HTR-8/SVneo (cell line): ENCODE measurements around the gene SLC17A7.

Source experiments
- DNase-seq: peaks from one replicate; pipeline ENCODE4 v3.0.0; 2011; ENCODE audit warnings: low spot score, mixed read lengths; ENCODE audit not compliant: insufficient read length
- FAIRE-seq: peaks from 2 replicates; lab custom pipeline; 2011; peaks lifted over from hg19 to GRCh38; lab: Jason Lieb, UNC

The SLC17A7 gene

GRCh38 chr19:49430678-49431329 lies 10.5 kb downstream of the SLC17A7 start:
- no peak for FAIRE-seq
- no peak for DNase-seq

- no peak for FAIRE-seq
- DNase-seq, result no peak
These were observed 11.1 kb downstream of the SLC17A7 start for GRCh38 chr19:49430172-49430677.

GRCh38 chr19:49428547-49429451 lies 12.5 kb downstream of the SLC17A7 start:
- FAIRE-seq (no peak), DNase-seq (no peak)

- DNase-seq (no peak), FAIRE-seq (no peak)
These were observed 13.3 kb downstream of the SLC17A7 start for GRCh38 chr19:49427855-49428546.

- DNase-seq, result no peak
- no peak for FAIRE-seq
These were observed 14.0 kb downstream of the SLC17A7 start for GRCh38 chr19:49427339-49427738.

- no peak for DNase-seq
- FAIRE-seq, result no peak
These were observed 15.3 kb downstream of the SLC17A7 start for GRCh38 chr19:49425922-49426592.

- DNase-seq (no peak), FAIRE-seq (no peak)
These were observed 16.1 kb downstream of the SLC17A7 start, which contains the start of gene GFY for GRCh38 chr19:49425178-49425577. TSS of gene GFY (plus strand) at chr19:49425388. CDS start at chr19:49426431, 1,043 bp downstream.

GRCh38 chr19:49423985-49424303 lies 17.4 kb downstream of the SLC17A7 start:
- FAIRE-seq (peak; percentile 16), DNase-seq (no peak)

- FAIRE-seq, result no peak
- DNase-seq, result no peak
These were observed 18.0 kb downstream of the SLC17A7 start, which contains the start of gene PTH2 for GRCh38 chr19:49423071-49423984. TSS of gene PTH2 (minus strand) at chr19:49423441. CDS start at chr19:49423339, 102 bp downstream.

- FAIRE-seq (no peak), DNase-seq (no peak)
These were observed 18.8 kb downstream of the SLC17A7 start for GRCh38 chr19:49422407-49423070.

- FAIRE-seq (no peak), DNase-seq (no peak)
These were observed 19.5 kb downstream of the SLC17A7 start for GRCh38 chr19:49421878-49422202.

- no peak for FAIRE-seq
- no peak for DNase-seq
These were observed 20.1 kb downstream of the SLC17A7 start for GRCh38 chr19:49421039-49421877.

GRCh38 chr19:49420227-49420626 lies 21.1 kb downstream of the SLC17A7 start:
- FAIRE-seq (no peak), DNase-seq (no peak)

- no peak for FAIRE-seq
These were observed 22.2 kb downstream of the SLC17A7 start for GRCh38 chr19:49419173-49419572.

GRCh38 chr19:49418511-49418910 lies 22.8 kb downstream of the SLC17A7 start:
- no peak for DNase-seq
- no peak for FAIRE-seq

More at GRCh38 chr19:49419173-49419572, 22.2 kb downstream of the SLC17A7 start:
- no peak for DNase-seq

GRCh38 chr19:49417088-49417487 lies 24.2 kb downstream of the SLC17A7 start:
- no peak for DNase-seq
- no peak for FAIRE-seq

- DNase-seq (no peak), FAIRE-seq (no peak)
These were observed 25.5 kb downstream of the SLC17A7 start for GRCh38 chr19:49415810-49416200.
